SU-DHL-6 (cell line): ENCODE results near the gene FIBIN.

Source experiments
- CTCF ChIP-seq: fragments of 200-600 bp; sonication (generic); IDR thresholded peaks from one replicate; pipeline ENCODE4 v1.5.1; 2017; ENCODE audit warnings: antibody characterized with exemption, mild to moderate bottlenecking, low read length, moderate library complexity; ENCODE audit not compliant: insufficient read depth, poor library complexity, severe bottlenecking
- EZH2phosphoT487 ChIP-seq: fragments of 200-600 bp; sonication (generic), shearing (Covaris generic); conservative IDR thresholded peaks from 2 replicates; pipeline ENCODE4 v1.6.1; 2018; ENCODE audit warnings: mild to moderate bottlenecking, antibody characterized with exemption, low read length, moderate library complexity, mixed read lengths

DNA sequence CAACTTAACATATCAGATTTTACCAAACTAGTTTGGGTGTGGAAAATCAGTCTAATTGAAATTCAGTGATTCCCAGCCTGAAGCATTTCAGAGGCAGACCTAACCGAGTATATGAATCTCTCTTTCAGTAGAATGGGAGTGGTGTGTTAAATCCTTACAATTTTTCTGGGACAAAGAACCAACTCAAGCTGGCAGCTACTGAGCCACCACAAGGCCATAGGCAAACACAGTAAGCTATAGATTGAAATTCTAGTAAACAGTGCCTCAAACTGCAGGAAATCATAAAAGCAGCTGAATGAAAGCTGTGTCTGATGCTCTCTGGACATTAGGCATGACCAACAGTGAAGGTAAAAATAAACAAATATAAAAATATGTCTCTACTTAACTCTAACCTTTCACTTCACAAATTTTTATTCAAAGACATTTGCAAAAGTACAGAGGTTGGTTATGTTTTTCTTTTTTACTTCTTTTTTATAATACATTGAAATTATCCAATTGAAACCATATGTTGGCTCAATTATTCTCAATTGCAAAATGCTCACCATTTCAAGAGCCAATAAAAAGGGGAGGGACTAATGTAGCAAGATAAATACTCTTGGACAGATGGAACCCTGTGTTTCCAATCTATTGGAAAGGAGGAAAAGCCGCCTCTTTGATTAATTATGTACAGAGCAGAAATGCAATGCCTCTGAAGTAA lies 35.8 kb upstream of the FIBIN start:
- no peak for TF ChIP-seq CTCF
- no peak for TF ChIP-seq EZH2phosphoT487
